Stimulated activated CD8-positive, alpha-beta memory T cell treated with anti-CD3 and anti-CD28 coated beads, Interleukin-2, amount 100 ng/mL, for 1 hour (primary cell): Measurements from ENCODE around the gene CAMK4.
"Not testable (repeated sequence)": the region's sequence is repeated elsewhere in the genome, so short reads cannot be mapped to it uniquely, and the experiment has no call there.

Experiments
- DNase-seq, 2 donors: peaks; one replicate each; pipeline ENCODE4 v3.0.0-alpha.2; 2020; ENCODE audit warnings: low read depth in 2 of 2

The CAMK4 gene

GRCh38 chr5:111383288-111383970 lies 159.2 kb downstream of the CAMK4 start:
- DNase-seq: no peak

DNA sequence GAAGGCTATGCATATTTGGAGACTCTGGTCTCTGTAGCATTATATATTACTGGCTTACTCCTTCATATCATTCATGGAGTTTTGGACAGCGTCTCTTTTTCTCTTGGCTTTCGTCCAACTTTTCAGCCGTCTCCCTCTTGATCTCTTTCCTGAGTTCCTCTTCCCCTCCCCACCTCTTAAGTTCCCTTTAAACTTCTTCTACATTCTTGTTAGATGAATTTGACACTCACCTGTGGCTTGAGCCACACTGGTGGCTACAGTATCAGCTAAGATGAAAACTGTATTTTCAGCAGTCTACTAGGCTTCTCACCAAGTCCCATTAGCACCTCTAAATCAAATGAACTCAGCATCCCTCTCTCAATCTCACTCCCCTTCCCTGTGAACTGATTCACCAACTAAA lies 160.0 kb downstream of the CAMK4 start:
- DNase-seq: no peak

- no peak for DNase-seq
Measured at GRCh38 chr5:111385051-111385450, 160.9 kb downstream of the CAMK4 start.

DNA sequence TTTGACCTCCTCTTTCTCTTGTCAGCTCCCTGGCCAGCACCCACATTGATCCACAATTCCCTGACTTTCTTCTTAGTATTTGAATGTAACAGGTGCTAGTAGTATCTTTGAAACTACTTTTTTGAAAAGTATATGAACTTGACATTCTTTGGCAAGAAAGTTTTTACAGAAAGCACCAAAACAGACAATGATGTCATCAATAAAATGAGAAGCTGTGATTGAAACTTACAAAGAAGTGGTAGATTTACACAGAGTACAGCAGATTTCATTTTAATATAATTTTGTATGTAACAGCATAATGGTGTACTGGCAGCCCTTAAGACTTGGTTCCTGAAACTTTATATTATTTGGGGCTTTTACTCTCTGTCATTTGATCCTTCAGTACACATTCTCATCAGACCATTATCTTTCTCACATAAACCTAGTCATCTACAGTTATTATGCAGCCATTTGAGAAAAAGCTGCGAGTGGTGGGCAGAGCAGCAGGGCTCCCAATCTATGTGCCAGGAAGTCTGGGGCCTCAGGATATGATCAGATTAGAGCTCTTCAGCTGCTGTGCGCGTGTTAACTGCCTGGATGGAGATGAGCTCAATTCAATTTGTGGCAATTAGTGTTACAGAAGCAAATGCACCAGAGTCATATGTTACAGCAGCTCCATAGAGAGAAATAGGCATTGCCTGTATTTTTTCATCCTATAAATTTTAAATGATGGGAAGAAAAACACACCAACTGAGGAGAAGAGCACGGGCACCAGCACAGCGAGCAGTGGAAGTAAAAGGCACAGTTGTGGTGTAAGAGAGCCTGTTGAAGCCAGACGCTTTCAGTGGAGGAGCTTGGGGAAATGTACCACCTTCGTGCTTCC lies 162.0 kb downstream of the CAMK4 start:
- DNase-seq: no peak

DNA sequence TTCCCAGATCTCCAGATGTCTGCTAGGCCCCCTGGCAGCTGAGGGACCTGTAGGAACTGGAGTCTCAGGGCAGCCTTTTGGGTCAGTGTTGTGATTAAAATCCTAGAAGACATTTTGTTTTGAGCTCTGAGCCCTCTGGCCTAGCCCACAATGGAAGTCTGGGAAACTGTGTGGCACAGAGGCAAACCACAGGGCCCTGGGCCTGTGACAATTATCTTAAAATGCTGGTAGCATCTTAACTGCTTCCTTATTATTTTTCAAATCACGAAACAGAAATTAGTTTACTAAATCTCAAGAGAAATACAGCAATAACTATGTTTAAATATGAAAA lies 162.6 kb downstream of the CAMK4 start:
- DNase-seq: no peak

- DNase-seq: no peak
Measured at GRCh38 chr5:111387361-111387760, 163.2 kb downstream of the CAMK4 start.

GRCh38 chr5:111389390-111390082 lies 165.4 kb downstream of the CAMK4 start:
- DNase-seq: no peak

DNA sequence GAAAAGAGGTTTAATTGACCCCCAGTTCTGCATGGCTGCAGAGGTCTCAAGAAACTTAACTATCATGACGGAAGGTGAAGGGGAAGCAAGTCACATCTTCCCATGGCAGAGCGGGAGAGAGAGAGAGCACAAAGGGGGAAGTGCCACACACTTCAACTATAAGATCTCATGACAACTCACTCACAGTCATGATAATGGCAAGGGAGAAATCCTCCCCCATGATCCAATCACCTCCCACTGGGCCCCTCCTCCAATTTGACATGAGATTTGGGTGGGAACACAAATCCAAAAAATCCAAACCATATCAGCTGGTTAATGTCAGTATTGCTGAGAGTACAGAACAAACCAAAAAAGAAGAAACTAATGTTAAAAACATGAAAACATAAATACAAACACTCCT lies 168.0 kb downstream of the CAMK4 start:
- no peak for DNase-seq

- DNase-seq: no peak
Measured at GRCh38 chr5:111394586-111394985, 170.4 kb downstream of the CAMK4 start.

DNA sequence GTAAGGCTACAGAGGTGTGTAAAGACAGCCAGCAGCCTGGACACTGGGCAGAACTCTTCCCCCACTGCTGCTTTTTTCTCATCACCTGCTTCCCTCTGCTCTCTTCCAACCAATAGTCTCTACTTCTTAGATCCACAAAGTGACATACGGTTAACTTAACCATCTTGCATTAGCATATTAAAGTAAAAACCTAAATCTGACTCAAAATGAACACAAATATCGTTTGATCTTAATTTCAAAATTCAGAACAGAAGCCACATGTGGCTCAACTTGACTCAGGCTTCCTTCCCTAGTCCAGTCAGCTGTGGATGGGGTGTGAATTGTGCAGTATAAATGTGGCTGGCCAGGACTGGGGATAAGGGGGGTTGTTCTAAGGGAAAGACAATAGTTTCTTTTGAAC lies 173.8 kb downstream of the CAMK4 start:
- DNase-seq: no peak

- DNase-seq: no peak
Measured at GRCh38 chr5:111399113-111399512, 174.9 kb downstream of the CAMK4 start.

- DNase-seq: no peak
Measured at GRCh38 chr5:111401906-111402305, 177.7 kb downstream of the CAMK4 start.

DNA sequence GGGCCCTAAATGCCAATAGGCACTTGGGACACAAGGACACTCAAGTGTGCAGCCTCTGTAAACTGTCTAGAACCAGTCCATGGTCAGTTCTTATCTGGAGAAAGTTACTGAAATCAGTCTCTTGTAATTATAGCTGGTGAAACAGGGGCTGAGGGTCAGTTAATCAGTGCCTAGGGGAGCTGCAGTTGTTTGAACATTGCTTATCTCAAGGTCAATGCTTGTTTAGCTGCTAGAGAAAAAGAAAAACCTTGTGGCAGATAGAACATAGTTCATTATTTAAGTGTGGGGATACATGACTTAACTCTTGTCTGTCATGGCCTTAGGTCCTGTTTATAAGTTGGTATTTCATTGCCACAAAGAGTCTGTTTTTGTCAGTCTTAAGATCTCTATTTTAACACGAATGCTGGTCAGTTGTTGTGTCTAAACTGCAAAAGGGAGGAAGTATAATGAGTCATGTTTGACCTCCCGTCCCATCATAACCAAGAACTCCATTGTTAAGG lies 180.1 kb downstream of the CAMK4 start:
- no peak for DNase-seq

DNA sequence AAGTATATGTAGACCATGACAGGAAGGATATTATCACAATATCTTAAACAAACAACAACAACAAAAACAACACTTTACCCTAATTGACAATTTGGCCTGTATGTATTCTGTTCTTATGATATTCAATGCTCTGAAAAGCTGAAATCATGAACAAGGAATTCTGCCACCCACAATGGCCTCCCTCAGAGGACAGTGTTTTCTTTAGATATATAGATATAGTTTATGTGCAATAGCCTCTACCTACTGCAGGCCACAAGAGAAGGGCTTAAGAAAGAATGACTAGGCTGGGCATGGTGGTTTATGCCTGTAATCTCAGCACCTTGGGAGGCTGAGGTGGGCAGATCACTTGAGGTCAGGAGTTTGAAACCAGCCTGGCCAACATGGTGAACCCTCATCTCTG lies 183.4 kb downstream of the CAMK4 start:
- DNase-seq: no peak

DNA sequence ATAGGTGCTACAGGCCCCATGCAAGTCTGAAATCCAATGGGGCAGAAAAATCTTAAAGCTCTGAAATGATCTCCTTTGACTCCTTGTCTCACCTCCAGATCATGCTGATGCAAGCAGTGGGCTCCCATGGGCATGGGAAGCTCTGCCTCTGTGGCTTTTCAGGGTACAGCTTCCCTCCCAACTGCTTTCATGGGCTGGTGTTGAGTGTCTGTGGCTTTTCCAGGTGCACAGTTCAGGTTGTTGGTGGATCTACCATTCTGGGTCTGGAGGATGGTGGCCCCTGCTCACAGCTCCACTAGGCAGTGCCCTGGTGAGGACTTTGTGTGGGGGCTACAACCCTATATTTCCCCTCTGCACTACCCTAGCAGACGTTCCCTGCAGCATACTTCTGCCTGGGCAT lies 184.6 kb downstream of the CAMK4 start:
- DNase-seq: no peak

- not testable (repeated sequence) for DNase-seq
Measured at GRCh38 chr5:111409266-111409665, 185.1 kb downstream of the CAMK4 start.

DNA sequence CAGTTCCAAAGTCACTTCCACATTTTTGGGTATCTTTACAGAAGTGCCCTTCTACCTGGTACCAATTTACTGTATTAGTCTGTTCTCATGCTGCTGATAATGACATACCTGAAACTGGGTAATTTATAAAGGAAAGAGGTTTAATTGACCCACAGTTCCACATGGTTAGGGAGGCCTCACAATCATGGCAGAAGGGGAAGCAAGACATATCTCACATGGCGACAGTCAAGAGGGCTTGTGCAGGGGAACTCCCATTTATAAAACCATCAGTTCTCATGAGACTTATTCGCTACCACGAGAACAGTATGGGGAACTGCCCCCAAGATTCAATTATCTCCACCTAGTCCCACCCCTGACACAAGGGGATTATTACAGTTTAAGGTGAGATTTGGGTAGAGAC lies 185.9 kb downstream of the CAMK4 start:
- DNase-seq: not testable (repeated sequence)

DNA sequence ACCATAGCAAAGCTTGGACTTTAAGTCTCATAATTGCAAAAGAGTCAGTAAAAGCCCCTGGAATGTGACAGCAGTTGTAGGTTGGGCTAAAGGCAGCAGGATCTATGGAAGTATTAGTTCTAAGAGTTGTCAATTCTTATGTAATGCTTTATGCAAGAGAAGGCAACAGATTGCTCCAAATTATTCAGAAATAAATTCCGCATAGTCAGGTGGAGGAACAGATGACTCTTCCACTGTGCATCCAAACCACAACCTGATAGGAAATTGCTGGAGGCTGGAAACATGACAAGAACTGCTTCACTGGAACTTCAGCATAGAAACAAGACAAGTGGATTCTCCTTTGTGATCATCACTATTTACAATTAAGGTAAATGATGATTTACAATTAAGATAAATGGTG lies 187.1 kb downstream of the CAMK4 start:
- no peak for DNase-seq

DNA sequence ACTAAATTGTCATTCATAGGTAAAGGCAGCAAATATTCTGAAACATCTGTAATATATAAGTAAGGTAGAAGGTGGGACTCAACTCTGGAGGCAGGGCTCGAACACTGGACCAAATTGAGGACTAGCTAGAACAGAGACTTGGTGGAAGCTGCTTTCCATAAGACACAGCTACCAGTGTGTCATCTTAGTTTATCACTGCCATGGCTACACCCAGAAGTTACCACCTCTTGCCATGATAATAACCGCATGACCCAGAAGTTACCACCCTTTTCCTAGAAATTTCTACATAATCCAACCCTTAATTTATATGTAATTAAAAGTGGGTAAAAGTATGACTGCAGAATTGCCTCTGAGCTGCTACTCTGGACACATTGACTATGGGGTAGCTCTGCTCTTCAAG lies 188.4 kb downstream of the CAMK4 start:
- no peak for DNase-seq

DNA sequence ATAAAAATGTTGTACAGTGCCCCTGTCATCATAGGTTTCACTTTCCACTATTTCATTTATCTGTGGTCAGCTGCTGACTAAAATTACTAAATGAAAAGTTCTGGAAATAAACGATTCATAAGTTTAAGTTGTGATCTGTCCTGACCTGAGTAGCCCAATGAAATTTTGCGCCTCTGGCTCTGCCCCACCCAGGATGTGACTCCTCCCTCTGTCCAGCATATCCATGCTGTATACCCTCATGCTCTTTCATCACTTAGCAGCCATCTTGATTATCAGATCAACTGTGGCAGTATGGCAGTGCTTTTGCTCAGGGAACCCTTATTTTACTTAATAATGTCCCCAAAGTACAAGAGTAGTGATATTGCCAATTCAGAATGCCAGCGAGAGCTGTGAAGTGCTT lies 190.9 kb downstream of the CAMK4 start:
- no peak for DNase-seq

GRCh38 chr5:111422245-111422644 lies 198.1 kb downstream of the CAMK4 start:
- no peak for DNase-seq
